Uterus (tissue), 2 donors: ENCODE data around the gene LST1.

ENCODE experiments used
- CTCF ChIP-seq, 4 experiments: fragments of 200-600 bp in 2 of 4; fragments of 450-650 bp in 2 of 4; sonication (generic) in 2 of 4; IDR thresholded peaks; one replicate each; pipeline ENCODE4 v1.5.1; 2016 to 2019; ENCODE audit warnings: antibody characterized with exemption in 4 of 4, mild to moderate bottlenecking in 2 of 4, moderate library complexity in 1 of 4
- POLR2A ChIP-seq, 2 donors: fragments of 450-650 bp; IDR thresholded peaks; one replicate each; pipeline ENCODE4 v1.6.1; 2016; ENCODE audit warnings: antibody characterized with exemption in 2 of 2, mild to moderate bottlenecking in 1 of 2, moderate library complexity in 1 of 2

GRCh38 chr6:31579119-31579505 lies 7.0 kb upstream of the LST1 start:
- TF ChIP-seq CTCF (IDR thresholded peaks at IDR 0.05) (no peak), POLR2A (IDR thresholded peaks at IDR 0.05) (no peak)
